B cell (primary cell): Measurements from ENCODE around the gene SLC9A5. TPM values are rescaled to one million over a fixed set of nuclear protein-coding genes. Genes with fewer than 3 reads are reported as not detected.

Experiments used
- ATAC-seq: fragments of 200-7000 bp; cut with Tn5 transposase; one replicate; pipeline ENCODE4 v1.10.0; 2021; ENCODE audit warnings: low read depth, mild to moderate bottlenecking, moderate number of reproducible peaks, moderate library complexity
- CTCF ChIA-PET: fragments of 350-600 bp; sonication (Branson Sonifier 250); formaldehyde crosslinking; loops from one replicate; lab custom pipeline; 2021; ENCODE audit warnings: antibody characterized with exemption, inconsistent platforms; lab: Charles Lee
- POLR2A ChIA-PET: fragments of 350-600 bp; sonication (Branson Sonifier 250); formaldehyde crosslinking; loops from one replicate; lab custom pipeline; 2021; ENCODE audit warnings: antibody characterized with exemption; lab: Charles Lee
- DNase-seq: peaks from one replicate; pipeline ENCODE4 v3.0.0; 2013
- H2AFZ ChIP-seq: 2 replicates; pipeline ENCODE4 v1.6.1; 2012; ENCODE audit warnings: mild to moderate bottlenecking, low read depth, low read length; ENCODE audit not compliant: insufficient read depth, poor library complexity, severe bottlenecking
- H3K27ac ChIP-seq, 2 donors: 1 replicate in 1 of 2; 2 replicates in 1 of 2; pipeline ENCODE4 v1.5.1; 2012 to 2013; ENCODE audit warnings: low read length in 2 of 2, mild to moderate bottlenecking in 2 of 2, moderate library complexity in 1 of 2
- H3K27me3 ChIP-seq, 4 experiments: fragments of 200-600 bp in 1 of 4; sonication (generic) in 1 of 4; replicated peaks in 1 of 4; 1 replicate in 2 of 4; 2 replicates in 2 of 4; pipeline versions ENCODE4 v1.6.1 to v1.7.0; 2013 to 2016; ENCODE audit warnings: low read length in 3 of 4, mild to moderate bottlenecking in 2 of 4, mixed read lengths in 1 of 4, moderate library complexity in 1 of 4; ENCODE audit not compliant: insufficient read depth in 4 of 4, control insufficient read depth in 3 of 4; ENCODE audit errors: control extremely low read depth in 1 of 4
- H3K36me3 ChIP-seq, 2 experiments: replicated peaks in 1 of 2; 1 replicate in 1 of 2; 2 replicates in 1 of 2; pipeline versions ENCODE4 v1.6.1 to v1.7.1; 2013; ENCODE audit warnings: low read length in 1 of 2; ENCODE audit not compliant: insufficient read depth in 2 of 2, control insufficient read depth in 1 of 2; ENCODE audit errors: control extremely low read depth in 1 of 2, extremely low read depth in 1 of 2
- H3K4me1 ChIP-seq, 2 donors: fragments of 200-600 bp in 1 of 2; sonication (generic) in 1 of 2; 1 replicate in 1 of 2; 2 replicates in 1 of 2; pipeline versions ENCODE4 v1.5.1 to v1.6.1; 2013 to 2017; ENCODE audit warnings: low read length in 2 of 2; ENCODE audit not compliant: control insufficient read depth in 2 of 2, insufficient read depth in 2 of 2
- H3K4me2 ChIP-seq: replicated peaks from 2 replicates; pipeline ENCODE3; 2012; ENCODE audit warnings: mild to moderate bottlenecking, low read depth, low read length; ENCODE audit not compliant: poor library complexity, severe bottlenecking
- H3K4me3 ChIP-seq, 5 experiments: fragments of 200-600 bp in 1 of 5; sonication (generic) in 1 of 5; 1 replicate in 3 of 5; 2 replicates in 2 of 5; pipeline versions ENCODE4 v1.5.1 to v1.7.0; 2011 to 2016; ENCODE audit warnings: low read length in 4 of 5, mild to moderate bottlenecking in 4 of 5, low read depth in 2 of 5, control low read depth in 1 of 5, moderate library complexity in 1 of 5; ENCODE audit not compliant: insufficient read depth in 1 of 5; ENCODE audit errors: control extremely low read depth in 1 of 5, extremely low read depth in 1 of 5
- H3K79me2 ChIP-seq: fragments of 200-600 bp; sonication (generic); one replicate; pipeline ENCODE4 v1.6.0; 2016; ENCODE audit warnings: low read length; ENCODE audit not compliant: control insufficient read depth, insufficient read depth
- H3K9ac ChIP-seq: fragments of 200-600 bp; sonication (generic); 2 replicates; pipeline ENCODE4 v1.6.1; 2017; ENCODE audit warnings: mild to moderate bottlenecking, low read length, moderate library complexity
- H3K9me3 ChIP-seq, 3 donors: one replicate each; pipeline versions ENCODE4 v1.6.1 to v1.7.1; 2013; ENCODE audit warnings: low read length in 2 of 3; ENCODE audit not compliant: control insufficient read depth in 2 of 3, insufficient read depth in 1 of 3; ENCODE audit errors: control extremely low read depth in 1 of 3
- H4K20me1 ChIP-seq: 2 replicates; pipeline ENCODE4 v1.6.0; 2012; ENCODE audit warnings: mild to moderate bottlenecking, low read length; ENCODE audit not compliant: insufficient read depth, control insufficient read depth, poor library complexity, severe bottlenecking
- H3K27ac Mint-ChIP-seq: one replicate; pipeline ENCODE4 v1.8.0; 2021; ENCODE audit warnings: mixed read lengths
- H3K27me3 Mint-ChIP-seq: one replicate; pipeline ENCODE4 v1.8.0; 2021; ENCODE audit warnings: mixed read lengths
- H3K4me1 Mint-ChIP-seq: one replicate; pipeline ENCODE4 v1.8.0; 2021; ENCODE audit warnings: mixed read lengths
- H3K4me3 Mint-ChIP-seq: one replicate; pipeline ENCODE4 v1.8.0; 2021; ENCODE audit warnings: mixed read lengths
- H3K9me3 Mint-ChIP-seq: one replicate; pipeline ENCODE4 v1.8.0; 2022; ENCODE audit warnings: mixed read lengths; ENCODE audit not compliant: insufficient read depth
- CTCF ChIP-seq: fragments of 200-600 bp; IDR thresholded peaks from one replicate; pipeline ENCODE4 v1.8.0; 2022; ENCODE audit warnings: antibody characterized with exemption, mild to moderate bottlenecking
- EZH2 ChIP-seq: IDR thresholded peaks from 2 replicates; pipeline ENCODE4 v1.6.1; 2012; ENCODE audit warnings: borderline replicate concordance, low read depth, mild to moderate bottlenecking, moderate library complexity, low read length; ENCODE audit not compliant: insufficient read depth, poor library complexity, severe bottlenecking
- WGBS: methylation state at CpG from one replicate; pipeline ENCODE4 v1.1.5; 2013; ENCODE audit warnings: missing lambda C conversion rate; ENCODE audit not compliant: insufficient coverage; 5-methylcytosine and 5-hydroxymethylcytosine counted together
- intact Hi-C: fragments of 100-400 bp; cut with micrococcal nuclease; formaldehyde crosslinking; loops from one replicate; pipeline ENCODE4 v1.10.0; 2022
- polyA plus RNA-seq: library from polyadenylated mRNA; depleted of rRNA; stranded (reverse); fragments of >200 nt; gene quantifications from 2 replicates; pipeline ENCODE4 v1.2.3, GENCODE V29; 2012
- total RNA-seq, 2 donors: library from RNA; stranded (reverse); fragments of 120-200 nt in 1 of 2; gene quantifications; 1 replicate in 1 of 2; 2 replicates in 1 of 2; pipeline versions ENCODE4 v1.2.3 to v1.2.4, GENCODE V29; 2013 to 2022

SLC9A5 gene
- total and polyA plus RNA-seq, 2 donors (not counting 1 experiment from before 2014, with no cell fraction given): 1.7 TPM

DNA sequence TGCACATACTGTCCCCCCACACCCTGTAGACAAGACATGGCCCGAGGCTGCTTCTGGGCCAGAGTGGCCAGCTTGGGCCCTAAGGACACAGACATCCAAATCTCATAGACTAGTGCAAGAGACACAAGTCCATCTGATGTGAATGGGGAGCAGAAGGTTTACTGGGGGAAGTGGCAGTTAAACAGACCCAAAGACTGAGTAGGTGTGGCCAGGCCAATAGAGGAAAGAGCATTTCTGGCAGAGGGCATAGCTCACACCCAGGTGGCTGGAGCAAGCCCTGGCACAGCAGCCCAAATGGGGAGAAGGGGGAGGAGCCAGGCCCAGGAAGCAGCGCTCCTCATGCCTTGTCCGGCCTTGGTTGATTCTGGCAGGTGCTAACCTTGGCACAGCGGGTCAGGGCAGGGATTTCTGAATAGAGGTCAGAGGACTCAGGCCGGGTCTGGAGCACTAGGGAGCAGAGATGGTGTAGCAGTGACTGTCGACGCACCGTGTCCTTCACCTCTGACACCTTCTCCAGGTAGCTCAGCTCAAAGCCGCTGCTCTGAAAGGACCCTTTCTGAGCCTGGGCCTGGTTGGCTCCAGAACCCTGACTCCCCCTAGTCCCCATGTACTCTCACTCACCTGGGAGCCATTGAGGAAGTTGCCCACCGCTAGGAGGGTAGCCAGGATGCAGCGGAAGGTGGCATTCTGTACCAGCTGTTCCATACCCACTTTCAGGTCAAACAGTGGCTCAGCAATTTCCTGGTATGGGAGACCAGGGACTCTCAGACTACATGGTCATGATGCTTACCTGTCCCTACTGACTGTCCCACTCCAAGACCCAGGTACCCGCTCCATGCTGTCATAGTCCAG lies 17.7 kb upstream of the SLC9A5 start:
- ChIA-PET POLR2A (no interaction called here), CTCF (interaction anchor here (2.5 kb wide), 1 partner anchor 14 kb away, joined by 9 read pairs; no protein-coding TSS in a partner anchor)
- H2AFZ ChIP-seq: no peak overlapping the region
- ATAC-seq (no peak), DNase-seq (no peak)
- peaks cover 21% of the 10 kb centered on the region for H3K79me2 ChIP-seq
- no peak overlapping the region for H3K4me2 ChIP-seq
- Mint-ChIP-seq H3K9me3 (no peaks in the 10 kb centered on the region), H3K4me1 (peaks cover 21% of the 10 kb centered on the region), H3K27me3 (no peaks in the 10 kb centered on the region), H3K4me3 (no peak overlapping the region), H3K27ac (peak overlapping the region; percentile 20)
- no peak overlapping the region for H3K4me3 ChIP-seq
- intact Hi-C loops: no loop called here
- H3K27me3 ChIP-seq: no peaks in the 10 kb centered on the region
- TF ChIP-seq EZH2: no peak
- no peak for TF ChIP-seq CTCF
- no peak overlapping the region for H3K27ac ChIP-seq
- no peak overlapping the region for H3K9ac ChIP-seq
- no peaks in the 10 kb centered on the region for H3K9me3 ChIP-seq
- 88% methylated on average over 11 of the region's 12 CpGs for WGBS
- H3K4me1 ChIP-seq: peaks cover 13 to 18% of the 10 kb centered on the region in 2 donors
- peaks cover 0 to 45% of the 10 kb centered on the region in 2 experiments for H3K36me3 ChIP-seq
- H4K20me1 ChIP-seq: peaks cover 19% of the 10 kb centered on the region

- ChIA-PET CTCF (interaction anchor here (1.4 to 1.5 kb wide), 2 partner anchors 12 to 78 kb away, joined by 3 to 4 read pairs; no protein-coding TSS in a partner anchor), POLR2A (interaction anchor here (0.7 kb wide), 1 partner anchor 295 kb away, joined by 3 read pairs; the partner anchor contains the start of gene RIPOR1)
- Histone ChIP-seq H3K9me3 (no peaks in the 10 kb centered on the region), H3K4me1 (no peaks in the 10 kb centered on the region), H3K36me3 (peaks cover 0 to 62% of the 10 kb centered on the region in 2 experiments), H3K4me2 (no peak overlapping the region), H4K20me1 (peaks cover 5% of the 10 kb centered on the region), H3K27me3 (no peaks in the 10 kb centered on the region), H3K27ac (no peak overlapping the region), H3K4me3 (no peak overlapping the region), H3K79me2 (peaks cover 6% of the 10 kb centered on the region), H2AFZ (no peak overlapping the region), H3K9ac (no peak overlapping the region)
- no peaks in the 10 kb centered on the region for H3K9me3 Mint-ChIP-seq
- DNase-seq (no peak), ATAC-seq (no peak)
- H3K27ac Mint-ChIP-seq: no peak overlapping the region
- no peak for TF ChIP-seq CTCF
- no peak for TF ChIP-seq EZH2
- no peaks in the 10 kb centered on the region for H3K4me1 Mint-ChIP-seq
- intact Hi-C loops: no loop called here
- no peaks in the 10 kb centered on the region for H3K27me3 Mint-ChIP-seq
- H3K4me3 Mint-ChIP-seq: no peak overlapping the region
- WGBS: 92% methylated on average over 6 of the region's 7 CpGs
Observed at GRCh38 chr16:67233596-67233995, 15.2 kb upstream of the SLC9A5 start.
